ENCODE measurements around the gene ADCY1. TPM values are rescaled to one million over a fixed set of nuclear protein-coding genes. Genes with fewer than 3 reads are reported as not detected.

ADCY1 gene
- total RNA-seq, 1 experiment from 2014 or later: 0.08 TPM

GRCh38 chr7:45663965-45664633 lies 89.9 kb downstream of the ADCY1 start:
- no peak for DNase-seq (ENCODE audit: low read depth)

GRCh38 chr7:45665172-45665571 lies 91.0 kb downstream of the ADCY1 start:
- no peak for DNase-seq (ENCODE audit: low read depth)

GRCh38 chr7:45670227-45670626 lies 96.1 kb downstream of the ADCY1 start:
- DNase-seq (ENCODE audit: low read depth): no peak

- DNase-seq (ENCODE audit: low read depth): no peak
Observed at GRCh38 chr7:45670717-45671116, 96.5 kb downstream of the ADCY1 start.

- DNase-seq (ENCODE audit: low read depth): peak; percentile 8
Observed at GRCh38 chr7:45677311-45677900, 103.2 kb downstream of the ADCY1 start.

GRCh38 chr7:45679516-45679915 lies 105.3 kb downstream of the ADCY1 start:
- no peak for DNase-seq (ENCODE audit: low read depth)

- DNase-seq (ENCODE audit: low read depth): no peak
Observed at GRCh38 chr7:45680776-45681175, 106.6 kb downstream of the ADCY1 start.

GRCh38 chr7:45681596-45682357 lies 107.6 kb downstream of the ADCY1 start:
- DNase-seq (ENCODE audit: low read depth): no peak

GRCh38 chr7:45682358-45682735 lies 108.2 kb downstream of the ADCY1 start:
- no peak for DNase-seq (ENCODE audit: low read depth)

GRCh38 chr7:45682836-45683555 lies 108.8 kb downstream of the ADCY1 start:
- peak; percentile 6 for DNase-seq (ENCODE audit: low read depth)

- DNase-seq (ENCODE audit: low read depth): no peak
Observed at GRCh38 chr7:45683556-45684148, 109.5 kb downstream of the ADCY1 start.

- peak; percentile 11 for DNase-seq (ENCODE audit: low read depth)
Observed at GRCh38 chr7:45684910-45685618, 110.9 kb downstream of the ADCY1 start.

- DNase-seq (ENCODE audit: low read depth): no peak
Observed at GRCh38 chr7:45685619-45686240, 111.6 kb downstream of the ADCY1 start.

GRCh38 chr7:45686441-45687184 lies 112.4 kb downstream of the ADCY1 start:
- no peak for DNase-seq (ENCODE audit: low read depth)

GRCh38 chr7:45687185-45687560 lies 113.0 kb downstream of the ADCY1 start:
- DNase-seq (ENCODE audit: low read depth): no peak

GRCh38 chr7:45687721-45688120 lies 113.6 kb downstream of the ADCY1 start:
- DNase-seq (ENCODE audit: low read depth): no peak

GRCh38 chr7:45688382-45688781 lies 114.2 kb downstream of the ADCY1 start:
- no peak for DNase-seq (ENCODE audit: low read depth)

- peak; percentile 88 for DNase-seq (ENCODE audit: low read depth)
Observed at GRCh38 chr7:45689011-45689796, 115.0 kb downstream of the ADCY1 start.

Data from HT1080 (cell line).